GM18517 (cell line): ENCODE data around the gene CEP112.

ENCODE experiments used
- ATAC-seq: cut with Tn5 transposase; IDR thresholded peaks from one replicate; pipeline ENCODE4 v1.9.1; 2021; ENCODE audit warnings: mild to moderate bottlenecking, moderate library complexity; ENCODE audit not compliant: unreplicated experiment

The CEP112 gene

GRCh38 chr17:65941356-65941899 lies 250.5 kb downstream of the CEP112 start:
- ATAC-seq = no peak

GRCh38 chr17:65936013-65936412 lies 255.9 kb downstream of the CEP112 start:
- ATAC-seq = no peak

- no peak for ATAC-seq
Observed at GRCh38 chr17:65933290-65933689, 258.6 kb downstream of the CEP112 start.

GRCh38 chr17:65931246-65932149 lies 260.4 kb downstream of the CEP112 start:
- no peak for ATAC-seq

- ATAC-seq = no peak
Observed at GRCh38 chr17:65930140-65930730, 261.7 kb downstream of the CEP112 start.

- ATAC-seq = no peak
Observed at GRCh38 chr17:65926599-65926998, 265.3 kb downstream of the CEP112 start.

- ATAC-seq = no peak
Observed at GRCh38 chr17:65925606-65926307, 266.2 kb downstream of the CEP112 start.

GRCh38 chr17:65920996-65921395 lies 270.9 kb downstream of the CEP112 start:
- ATAC-seq = no peak

- ATAC-seq = no peak
Observed at GRCh38 chr17:65918916-65919315, 273.0 kb downstream of the CEP112 start.

- no peak for ATAC-seq
Observed at GRCh38 chr17:65918500-65918899, 273.4 kb downstream of the CEP112 start.

- ATAC-seq = no peak
Observed at GRCh38 chr17:65917560-65917959, 274.4 kb downstream of the CEP112 start.

- no peak for ATAC-seq
Observed at GRCh38 chr17:65916425-65916824, 275.5 kb downstream of the CEP112 start.

GRCh38 chr17:65914784-65915342 lies 277.1 kb downstream of the CEP112 start:
- peak; percentile 98 for ATAC-seq

GRCh38 chr17:65913326-65913850 lies 278.5 kb downstream of the CEP112 start:
- ATAC-seq = no peak

GRCh38 chr17:65910836-65911235 lies 281.1 kb downstream of the CEP112 start:
- ATAC-seq = no peak

- no peak for ATAC-seq
Observed at GRCh38 chr17:65902831-65903522, 289.0 kb downstream of the CEP112 start.

GRCh38 chr17:65902155-65902554 lies 289.8 kb downstream of the CEP112 start:
- ATAC-seq = no peak

- no peak for ATAC-seq
Observed at GRCh38 chr17:65901394-65901793, 290.5 kb downstream of the CEP112 start.

- ATAC-seq = no peak
Observed at GRCh38 chr17:65900216-65900615, 291.7 kb downstream of the CEP112 start.

- no peak for ATAC-seq
Observed at GRCh38 chr17:65898651-65899050, 293.3 kb downstream of the CEP112 start.
